Measurements from ENCODE around the gene UCP3.

- TF ChIP-seq CTCF (optimal IDR thresholded peaks at IDR 0.05 in 1 of 3, IDR thresholded peaks at IDR 0.05 in 1 of 3, conservative IDR thresholded peaks at IDR 0.05 in 1 of 3; ENCODE audit: extremely low read depth in 1 of 3, insufficient read depth in 2 of 3, low read length in 3 of 3): no peak
- TF ChIP-seq EZH2 (IDR thresholded peaks at IDR 0.05; ENCODE audit: low read length): no peak
Measured at GRCh38 chr11:73961321-73961720, 47.6 kb downstream of the UCP3 start.

Data from keratinocyte (primary cell).